Upper lobe of right lung (tissue), 1 donor: ENCODE results near the gene CARTPT. TPM values are rescaled to one million over a fixed set of nuclear protein-coding genes. Genes with fewer than 3 reads are reported as not detected.

Experiments
- ATAC-seq: fragments of 200-7000 bp; cut with Tn5 transposase; one replicate; pipeline ENCODE4 v1.9.1; 2020; ENCODE audit warnings: mild to moderate bottlenecking, moderate library complexity
- DNase-seq: peaks from one replicate; pipeline ENCODE4 v3.0.0-alpha.2; 2020
- H3K27ac ChIP-seq: fragments of 200-600 bp; one replicate; pipeline ENCODE4 v1.8.0; 2022
- H3K27me3 ChIP-seq: fragments of 200-600 bp; one replicate; pipeline ENCODE4 v1.8.0; 2022; ENCODE audit warnings: mild to moderate bottlenecking
- H3K36me3 ChIP-seq: fragments of 200-600 bp; one replicate; pipeline ENCODE4 v1.8.0; 2022
- H3K4me1 ChIP-seq: fragments of 200-600 bp; one replicate; pipeline ENCODE4 v1.8.0; 2022
- H3K4me3 ChIP-seq: fragments of 200-600 bp; one replicate; pipeline ENCODE4 v1.8.0; 2022; ENCODE audit warnings: mild to moderate bottlenecking
- H3K9me3 ChIP-seq: fragments of 200-600 bp; one replicate; pipeline ENCODE4 v1.8.0; 2022
- CTCF ChIP-seq: fragments of 200-600 bp; IDR thresholded peaks from one replicate; pipeline ENCODE4 v1.8.0; 2022; ENCODE audit warnings: antibody characterized with exemption
- intact Hi-C: fragments of 100-400 bp; cut with DNase I; formaldehyde crosslinking; loops from one replicate; pipeline ENCODE4 v1.11.0; 2022
- total RNA-seq: library from RNA; stranded (reverse); fragmentation: NEBNext Ultra II Directional; extraction: Animal tissue kit (Norgen Biotek cat#: 25700); gene quantifications from one replicate; pipeline ENCODE4 v1.2.1, GENCODE V29; 2021
- donor health status: DM: no; HTN: yes; CAD: no; lungs with severe emphysema.

Gene CARTPT
- total RNA-seq, 1 donor from 2014 or later: not detected

GRCh38 chr5:71684309-71684708 lies 34.8 kb upstream of the CARTPT start:
- no peak for TF ChIP-seq CTCF
- no peak overlapping the region for H3K27ac ChIP-seq
- intact Hi-C loops: no loop called here
- H3K36me3 ChIP-seq: no peaks in the 10 kb centered on the region
- H3K4me3 ChIP-seq: no peak overlapping the region
- DNase-seq: no peak
- no peak for ATAC-seq
- no peaks in the 10 kb centered on the region for H3K4me1 ChIP-seq
- H3K27me3 ChIP-seq: no peaks in the 10 kb centered on the region
- no peaks in the 10 kb centered on the region for H3K9me3 ChIP-seq

- H3K4me1 ChIP-seq: no peaks in the 10 kb centered on the region
- TF ChIP-seq CTCF: no peak
- intact Hi-C loops: no loop called here
- H3K9me3 ChIP-seq: no peaks in the 10 kb centered on the region
- DNase-seq (no peak), ATAC-seq (no peak)
- H3K4me3 ChIP-seq: no peak overlapping the region
- no peaks in the 10 kb centered on the region for H3K27me3 ChIP-seq
- H3K27ac ChIP-seq: no peak overlapping the region
- no peaks in the 10 kb centered on the region for H3K36me3 ChIP-seq
Observed at GRCh38 chr5:71693828-71694427, 25.1 kb upstream of the CARTPT start.

GRCh38 chr5:71695071-71695470 lies 24.0 kb upstream of the CARTPT start:
- intact Hi-C loops: no loop called here
- ATAC-seq (no peak), DNase-seq (no peak)
- H3K27me3 ChIP-seq: no peaks in the 10 kb centered on the region
- no peak for TF ChIP-seq CTCF
- H3K36me3 ChIP-seq: no peaks in the 10 kb centered on the region
- H3K27ac ChIP-seq: no peak overlapping the region
- H3K4me1 ChIP-seq: no peaks in the 10 kb centered on the region
- no peaks in the 10 kb centered on the region for H3K9me3 ChIP-seq
- no peak overlapping the region for H3K4me3 ChIP-seq

GRCh38 chr5:71695595-71695994 lies 23.5 kb upstream of the CARTPT start:
- ATAC-seq: no peak
- DNase-seq: no peak

GRCh38 chr5:71697967-71698366 lies 21.1 kb upstream of the CARTPT start:
- DNase-seq (no peak), ATAC-seq (no peak)
- no peaks in the 10 kb centered on the region for H3K4me1 ChIP-seq
- H3K27me3 ChIP-seq: no peaks in the 10 kb centered on the region
- TF ChIP-seq CTCF: peak; percentile 27
- H3K4me3 ChIP-seq: no peak overlapping the region
- no peaks in the 10 kb centered on the region for H3K36me3 ChIP-seq
- intact Hi-C loops: no loop called here
- H3K27ac ChIP-seq: no peak overlapping the region
- no peaks in the 10 kb centered on the region for H3K9me3 ChIP-seq

More at GRCh38 chr5:71695595-71695994, 23.5 kb upstream of the CARTPT start:
- Histone ChIP-seq H3K4me1 (no peaks in the 10 kb centered on the region), H3K36me3 (no peaks in the 10 kb centered on the region), H3K4me3 (no peak overlapping the region), H3K27ac (no peak overlapping the region), H3K9me3 (no peaks in the 10 kb centered on the region), H3K27me3 (no peaks in the 10 kb centered on the region)
- no peak for TF ChIP-seq CTCF
- intact Hi-C loops: no loop called here

GRCh38 chr5:71699233-71699632 lies 19.8 kb upstream of the CARTPT start:
- Histone ChIP-seq H3K36me3 (no peaks in the 10 kb centered on the region), H3K4me3 (no peak overlapping the region), H3K9me3 (no peaks in the 10 kb centered on the region), H3K27me3 (no peaks in the 10 kb centered on the region), H3K27ac (no peak overlapping the region), H3K4me1 (no peaks in the 10 kb centered on the region)
- ATAC-seq: no peak
- DNase-seq: no peak
- intact Hi-C loops: no loop called here
- TF ChIP-seq CTCF: no peak
